Measurements from ENCODE around the gene SECISBP2.

Gene SECISBP2

DNA sequence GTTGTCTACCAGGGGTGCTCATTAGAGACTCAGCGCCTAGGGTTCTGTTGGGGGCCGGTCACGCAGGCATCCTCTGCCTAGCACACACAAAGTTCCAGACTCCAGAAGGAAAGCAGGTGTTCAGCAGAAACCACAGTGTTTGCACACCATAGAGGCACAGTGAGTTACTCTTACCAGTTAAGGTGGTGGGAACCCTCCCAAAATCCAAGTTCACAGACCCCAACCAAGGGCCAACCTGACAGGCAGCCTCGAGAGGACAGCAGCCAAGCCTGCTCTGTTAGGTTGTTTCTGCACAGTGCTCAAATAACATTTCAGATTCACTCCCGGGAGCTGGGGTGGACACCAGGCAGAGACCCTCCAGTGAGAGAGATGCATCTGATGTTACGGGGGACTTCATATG, 36.2 kb downstream of the SECISBP2 start:
- TF ChIP-seq, protein P1, sequence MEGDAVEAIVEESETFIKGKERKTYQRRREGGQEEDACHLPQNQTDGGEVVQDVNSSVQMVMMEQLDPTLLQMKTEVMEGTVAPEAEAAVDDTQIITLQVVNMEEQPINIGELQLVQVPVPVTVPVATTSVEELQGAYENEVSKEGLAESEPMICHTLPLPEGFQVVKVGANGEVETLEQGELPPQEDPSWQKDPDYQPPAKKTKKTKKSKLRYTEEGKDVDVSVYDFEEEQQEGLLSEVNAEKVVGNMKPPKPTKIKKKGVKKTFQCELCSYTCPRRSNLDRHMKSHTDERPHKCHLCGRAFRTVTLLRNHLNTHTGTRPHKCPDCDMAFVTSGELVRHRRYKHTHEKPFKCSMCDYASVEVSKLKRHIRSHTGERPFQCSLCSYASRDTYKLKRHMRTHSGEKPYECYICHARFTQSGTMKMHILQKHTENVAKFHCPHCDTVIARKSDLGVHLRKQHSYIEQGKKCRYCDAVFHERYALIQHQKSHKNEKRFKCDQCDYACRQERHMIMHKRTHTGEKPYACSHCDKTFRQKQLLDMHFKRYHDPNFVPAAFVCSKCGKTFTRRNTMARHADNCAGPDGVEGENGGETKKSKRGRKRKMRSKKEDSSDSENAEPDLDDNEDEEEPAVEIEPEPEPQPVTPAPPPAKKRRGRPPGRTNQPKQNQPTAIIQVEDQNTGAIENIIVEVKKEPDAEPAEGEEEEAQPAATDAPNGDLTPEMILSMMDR (conservative IDR thresholded peaks at IDR 0.05; ENCODE audit: low read length), result no peak
- no peak overlapping the region for H3K4me3 ChIP-seq (ENCODE audit: low read length)
- DNase-seq (ENCODE audit: low read depth), result no peak

DNA sequence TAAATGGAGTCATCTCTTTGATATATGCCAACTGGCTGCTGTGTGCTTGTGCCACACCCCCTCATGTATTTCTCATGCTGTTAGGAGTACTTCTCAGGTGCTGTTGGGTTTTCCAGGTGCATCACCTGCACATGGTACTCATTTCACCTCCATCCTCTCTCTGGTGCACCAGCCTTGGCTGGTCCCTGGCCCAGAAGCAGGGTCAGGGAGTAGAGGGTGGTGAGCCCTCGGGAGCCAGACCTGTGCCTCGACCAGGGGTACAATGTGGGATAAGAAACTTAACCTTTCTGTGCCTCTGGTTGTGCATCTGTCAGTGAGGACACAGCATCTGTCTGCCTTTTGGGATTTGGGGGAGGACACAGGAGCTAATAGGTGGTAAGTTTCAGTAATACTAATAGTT, 38.5 kb downstream of the SECISBP2 start:
- H3K4me3 ChIP-seq (ENCODE audit: low read length), result no peak overlapping the region
- TF ChIP-seq, protein P1 (conservative IDR thresholded peaks at IDR 0.05; ENCODE audit: low read length), result no peak
- DNase-seq (ENCODE audit: low read depth), result no peak

DNA sequence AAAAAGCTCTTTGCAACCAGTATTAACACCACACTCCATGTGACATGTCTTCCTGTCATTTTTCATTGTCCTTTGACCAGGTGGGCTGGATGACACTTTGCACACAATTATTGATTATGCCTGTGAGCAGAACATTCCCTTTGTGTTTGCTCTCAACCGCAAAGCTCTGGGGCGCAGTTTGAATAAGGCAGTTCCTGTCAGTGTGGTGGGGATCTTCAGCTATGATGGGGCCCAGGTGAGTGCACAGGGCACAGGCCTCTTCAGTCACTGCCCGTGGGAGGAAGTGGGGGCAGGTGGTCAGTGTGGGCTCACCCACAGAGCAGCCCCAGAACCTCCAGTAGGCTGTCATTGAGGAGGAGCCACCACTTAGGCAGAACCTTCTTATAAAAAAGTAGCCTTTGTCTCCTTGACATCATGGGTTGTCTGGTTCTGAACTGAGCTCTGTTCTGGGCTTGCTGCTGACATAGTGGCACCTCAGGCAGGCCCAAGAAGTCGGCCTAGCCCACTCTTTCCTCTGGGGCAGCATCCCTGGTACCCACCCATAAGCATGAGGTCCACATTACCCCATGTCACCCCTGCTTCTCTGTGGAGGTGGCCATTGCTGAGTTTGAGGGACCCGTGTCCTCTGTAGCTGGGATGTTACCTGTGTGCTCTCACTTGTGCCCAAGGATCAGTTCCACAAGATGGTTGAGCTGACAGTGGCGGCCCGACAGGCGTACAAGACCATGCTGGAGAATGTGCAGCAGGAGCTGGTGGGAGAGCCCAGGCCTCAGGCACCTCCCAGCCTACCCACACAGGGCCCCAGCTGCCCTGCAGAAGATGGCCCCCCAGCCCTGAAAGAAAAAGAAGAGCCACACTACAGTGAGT, 39.3 kb downstream of the SECISBP2 start:
- no peak overlapping the region for H3K4me3 ChIP-seq (ENCODE audit: low read length)
- no peak for DNase-seq (ENCODE audit: low read depth)
- TF ChIP-seq, protein P1 (conservative IDR thresholded peaks at IDR 0.05; ENCODE audit: low read length), result no peak

- no peak for DNase-seq (ENCODE audit: low read depth)
- no peak overlapping the region for H3K4me3 ChIP-seq (ENCODE audit: low read length)
- TF ChIP-seq, protein P1 (conservative IDR thresholded peaks at IDR 0.05; ENCODE audit: low read length), result no peak
Measured at GRCh38 chr9:89358376-89358916, 40.1 kb downstream of the SECISBP2 start.

GRCh38 chr9:89358985-89359384, 40.7 kb downstream of the SECISBP2 start:
- no peak overlapping the region for H3K4me3 ChIP-seq (ENCODE audit: low read length)
- DNase-seq (ENCODE audit: low read depth), result peak; percentile 9
- TF ChIP-seq, protein P1 (conservative IDR thresholded peaks at IDR 0.05; ENCODE audit: low read length), result no peak

DNA sequence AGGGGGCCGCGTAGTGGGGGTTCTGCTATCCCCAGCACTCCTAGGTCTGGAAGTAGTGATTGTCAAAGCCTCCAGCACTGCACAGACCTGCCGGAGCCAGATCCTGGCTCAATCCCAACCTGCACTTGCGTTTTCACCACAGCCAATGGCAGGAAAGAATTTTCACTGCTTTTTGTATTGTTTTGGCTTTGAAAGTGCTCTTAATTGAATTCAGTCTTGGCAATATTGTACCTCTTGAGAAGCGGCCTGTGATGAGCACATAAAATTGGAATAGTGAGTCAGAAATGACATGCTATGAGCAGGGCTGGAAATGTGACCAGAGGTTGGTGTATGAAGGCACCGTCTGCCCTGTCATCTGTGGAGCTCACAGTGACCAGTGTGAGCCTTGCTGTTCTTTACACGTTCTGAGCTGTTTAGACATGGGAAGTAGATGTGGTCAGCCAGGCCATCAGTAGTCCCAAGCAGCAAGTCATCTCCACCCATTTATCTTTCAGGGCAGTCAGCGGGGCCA, 41.5 kb downstream of the SECISBP2 start:
- DNase-seq (ENCODE audit: low read depth), result peak; percentile 40
- TF ChIP-seq, protein P1 (conservative IDR thresholded peaks at IDR 0.05; ENCODE audit: low read length), result no peak
- no peak overlapping the region for H3K4me3 ChIP-seq (ENCODE audit: low read length)

GRCh38 chr9:89360465-89360864, 42.2 kb downstream of the SECISBP2 start:
- H3K4me3 ChIP-seq (ENCODE audit: low read length), result no peak overlapping the region
- DNase-seq (ENCODE audit: low read depth), result no peak
- TF ChIP-seq, protein P1 (conservative IDR thresholded peaks at IDR 0.05; ENCODE audit: low read length), result no peak
